ENCODE results near the gene PIK3R5.

DNA sequence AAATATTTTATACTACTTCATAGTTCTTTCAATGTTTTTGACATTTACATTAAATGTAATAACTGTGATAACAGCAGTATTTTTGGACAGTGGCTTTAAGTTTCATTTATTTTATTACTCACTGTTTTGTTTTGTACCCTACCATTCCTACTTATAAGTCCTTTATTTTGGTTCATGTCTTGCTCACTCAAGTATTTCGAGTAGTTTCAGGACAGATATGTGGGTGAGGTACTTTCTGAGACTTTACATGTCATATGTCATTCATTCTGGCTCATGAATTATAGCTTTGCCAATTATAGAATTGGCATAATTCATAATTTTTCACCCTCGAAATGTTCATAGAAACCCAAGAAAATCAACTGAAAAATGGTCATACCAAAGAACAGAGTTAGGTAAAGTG, 44.4 kb downstream of the PIK3R5 start:
- TF ChIP-seq, protein P1, sequence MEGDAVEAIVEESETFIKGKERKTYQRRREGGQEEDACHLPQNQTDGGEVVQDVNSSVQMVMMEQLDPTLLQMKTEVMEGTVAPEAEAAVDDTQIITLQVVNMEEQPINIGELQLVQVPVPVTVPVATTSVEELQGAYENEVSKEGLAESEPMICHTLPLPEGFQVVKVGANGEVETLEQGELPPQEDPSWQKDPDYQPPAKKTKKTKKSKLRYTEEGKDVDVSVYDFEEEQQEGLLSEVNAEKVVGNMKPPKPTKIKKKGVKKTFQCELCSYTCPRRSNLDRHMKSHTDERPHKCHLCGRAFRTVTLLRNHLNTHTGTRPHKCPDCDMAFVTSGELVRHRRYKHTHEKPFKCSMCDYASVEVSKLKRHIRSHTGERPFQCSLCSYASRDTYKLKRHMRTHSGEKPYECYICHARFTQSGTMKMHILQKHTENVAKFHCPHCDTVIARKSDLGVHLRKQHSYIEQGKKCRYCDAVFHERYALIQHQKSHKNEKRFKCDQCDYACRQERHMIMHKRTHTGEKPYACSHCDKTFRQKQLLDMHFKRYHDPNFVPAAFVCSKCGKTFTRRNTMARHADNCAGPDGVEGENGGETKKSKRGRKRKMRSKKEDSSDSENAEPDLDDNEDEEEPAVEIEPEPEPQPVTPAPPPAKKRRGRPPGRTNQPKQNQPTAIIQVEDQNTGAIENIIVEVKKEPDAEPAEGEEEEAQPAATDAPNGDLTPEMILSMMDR (IDR thresholded peaks at IDR 0.05) = no peak
- TF ChIP-seq GATA3 (IDR thresholded peaks at IDR 0.05; ENCODE audit: borderline replicate concordance) (no peak), CBX2 (IDR thresholded peaks at IDR 0.05; ENCODE audit: borderline replicate concordance, low read depth) (no peak), HMGXB4 (CRISPR knock-in tag; IDR thresholded peaks at IDR 0.05; ENCODE audit: borderline replicate concordance) (no peak), EP300 (IDR thresholded peaks at IDR 0.05) (no peak), BHLHE40 (IDR thresholded peaks at IDR 0.05; ENCODE audit: low read depth, low read length) (no peak), BCL3 (IDR thresholded peaks at IDR 0.05) (no peak), RAD21 (conservative IDR thresholded peaks at IDR 0.05 in 1 of 2, IDR thresholded peaks at IDR 0.05 in 1 of 2) (no peak), ESRRA (IDR thresholded peaks at IDR 0.05; ENCODE audit: borderline replicate concordance, low read length) (no peak)

Measured in A549 (cell line).